Stimulated activated CD8-positive, alpha-beta memory T cell treated with anti-CD3 and anti-CD28 coated beads, Interleukin-2, amount 100 ng/mL, for 48 hours (primary cell): Measurements from ENCODE around the gene CLPSL2.
A peak's percentile ranks its signal among the peaks of the same experiment; 100 is the strongest.

Experiments
- DNase-seq, 2 donors: peaks; one replicate each; pipeline ENCODE4 v3.0.0-alpha.2; 2020; ENCODE audit warnings: low read depth in 2 of 2

CLPSL2 gene

GRCh38 chr6:35746516-35746915, 29.9 kb upstream of the CLPSL2 start:
- DNase-seq = no peak

GRCh38 chr6:35747877-35748276, 28.5 kb upstream of the CLPSL2 start:
- no peak for DNase-seq

GRCh38 chr6:35750557-35750956, 25.8 kb upstream of the CLPSL2 start:
- DNase-seq = no peak

- peak in 1 of 2 donors; percentile 22 for DNase-seq
Measured at GRCh38 chr6:35751594-35751993, 24.8 kb upstream of the CLPSL2 start.

- no peak for DNase-seq
Measured at GRCh38 chr6:35752330-35752729, 24.1 kb upstream of the CLPSL2 start.

GRCh38 chr6:35754452-35755277, 21.7 kb upstream of the CLPSL2 start:
- no peak for DNase-seq

GRCh38 chr6:35755278-35755924, 21.0 kb upstream of the CLPSL2 start:
- DNase-seq = no peak

- DNase-seq = no peak
Measured at GRCh38 chr6:35757456-35758123, 18.8 kb upstream of the CLPSL2 start.

- no peak for DNase-seq
Measured at GRCh38 chr6:35759426-35759825, 17.0 kb upstream of the CLPSL2 start.

GRCh38 chr6:35765739-35766138, 10.7 kb upstream of the CLPSL2 start:
- DNase-seq = no peak

GRCh38 chr6:35769211-35769610, 7.2 kb upstream of the CLPSL2 start:
- no peak for DNase-seq

GRCh38 chr6:35771343-35771627, 5.1 kb upstream of the CLPSL2 start:
- no peak for DNase-seq

GRCh38 chr6:35774116-35774794, 2.1 kb upstream of the CLPSL2 start:
- no peak for DNase-seq

- no peak for DNase-seq
Measured at GRCh38 chr6:35775031-35775430, 1.4 kb upstream of the CLPSL2 start.

GRCh38 chr6:35777356-35778102, 1.1 kb downstream of the CLPSL2 start:
- no peak for DNase-seq

GRCh38 chr6:35778437-35778836, 2.0 kb downstream of the CLPSL2 start:
- DNase-seq = no peak

GRCh38 chr6:35780719-35781118, 4.3 kb downstream of the CLPSL2 start, which contains the start of gene CLPSL1:
TSS of gene CLPSL1 (plus strand) at chr6:35781019. CDS start at chr6:35781111, 92 bp downstream.
- DNase-seq = no peak

- DNase-seq = no peak
Measured at GRCh38 chr6:35781290-35781689, 4.9 kb downstream of the CLPSL2 start.

- DNase-seq = no peak
Measured at GRCh38 chr6:35782424-35782823, 6.0 kb downstream of the CLPSL2 start.

GRCh38 chr6:35784200-35784599, 7.8 kb downstream of the CLPSL2 start:
- DNase-seq = no peak

- DNase-seq = no peak
Measured at GRCh38 chr6:35786272-35786671, 9.9 kb downstream of the CLPSL2 start.

- no peak for DNase-seq
Measured at GRCh38 chr6:35786810-35787209, 10.4 kb downstream of the CLPSL2 start.
